ENCODE data around the gene NKAP.

DNA sequence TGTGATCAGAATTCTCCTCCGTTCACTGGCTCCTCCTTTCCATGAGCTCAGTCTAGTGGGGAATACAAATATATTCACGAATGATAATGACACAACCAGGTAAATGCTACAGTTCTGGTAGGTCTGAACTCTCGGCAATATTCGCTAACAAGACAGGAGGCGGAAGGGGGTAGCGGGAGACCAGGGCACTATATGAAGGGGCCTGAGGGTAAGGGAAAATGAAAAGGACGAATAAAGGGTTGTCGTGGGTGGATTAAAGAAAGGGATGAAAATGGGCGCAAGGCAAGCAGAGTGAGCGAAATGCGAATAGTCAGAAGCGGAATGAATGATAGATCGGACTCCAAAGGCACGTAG, 743 bp downstream of the NKAP start:
- TF ChIP-seq GATA2 (IDR thresholded peaks at IDR 0.05; ENCODE audit: low read depth, low read length) (no peak), GATA3 (IDR thresholded peaks at IDR 0.05; ENCODE audit: low read depth, low read length) (no peak)
